Endothelial cell of hepatic sinusoid (primary cell): ENCODE measurements around the gene SAMD4B.
"Not testable (repeated sequence)": the region's sequence is repeated elsewhere in the genome, so short reads cannot be mapped to it uniquely, and the experiment has no call there.

ENCODE experiments used
- in situ Hi-C: cut with HindIII; loops from 2 replicates; pipeline ENCODE4 v1.10.0; 2017; ENCODE audit warnings: low sequenced_read_pairs

SAMD4B gene

DNA sequence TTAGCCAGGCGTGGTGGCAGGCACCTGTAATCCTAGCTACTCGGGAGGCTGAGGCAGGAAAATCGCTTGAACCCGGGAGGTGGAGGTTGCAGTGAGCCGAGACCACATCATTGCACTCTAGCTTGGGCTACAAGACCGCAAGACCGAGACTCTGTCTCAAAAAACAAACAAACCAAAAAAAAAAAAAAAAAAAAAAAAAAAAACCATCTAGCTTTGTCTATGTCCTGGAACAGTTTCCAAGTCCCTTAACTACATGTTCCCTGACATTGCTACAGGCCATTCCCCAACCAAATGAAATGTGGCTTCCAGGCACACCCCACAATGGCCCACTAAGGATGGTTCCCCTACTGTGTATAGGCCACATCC is 32.9 kb upstream of the SAMD4B start:
- in situ Hi-C loops: not testable (repeated sequence)

DNA sequence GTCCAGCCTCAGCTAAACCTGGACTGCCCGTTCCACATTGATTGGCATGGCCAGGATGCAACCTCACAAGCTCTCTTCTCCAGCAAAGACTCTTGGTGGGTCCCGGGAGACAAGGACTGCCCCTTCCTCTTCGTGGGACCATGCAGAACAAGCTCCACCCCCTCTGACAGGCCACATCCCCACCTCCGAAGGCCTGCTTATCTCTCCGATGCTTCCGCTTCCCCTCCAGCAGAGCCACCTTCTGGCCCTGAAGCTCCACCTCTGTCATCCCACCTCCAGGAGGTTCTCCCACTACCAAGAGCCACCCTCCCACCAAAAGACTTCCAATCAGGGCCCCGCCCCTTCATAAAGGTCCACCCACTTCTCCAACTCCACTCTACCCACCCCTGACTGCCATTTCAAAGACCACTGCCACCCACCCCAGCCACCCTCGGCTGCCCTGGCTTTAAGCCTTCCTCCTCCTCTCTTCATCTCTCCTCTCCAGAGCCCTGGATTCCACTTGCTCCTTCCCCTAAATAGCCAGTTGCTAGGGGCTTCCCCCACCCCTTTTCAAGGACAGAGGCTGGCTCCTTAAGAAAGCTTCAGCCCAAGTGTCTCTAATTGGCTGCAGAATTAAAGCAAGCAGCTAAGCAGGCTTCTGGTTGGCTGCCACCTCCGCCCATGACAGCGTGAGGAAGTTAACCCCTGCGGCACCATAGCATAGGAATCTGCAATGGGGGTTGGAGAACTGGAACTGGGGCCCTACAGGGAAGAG is 31.5 kb upstream of the SAMD4B start:
- in situ Hi-C loops: no loop called here

DNA sequence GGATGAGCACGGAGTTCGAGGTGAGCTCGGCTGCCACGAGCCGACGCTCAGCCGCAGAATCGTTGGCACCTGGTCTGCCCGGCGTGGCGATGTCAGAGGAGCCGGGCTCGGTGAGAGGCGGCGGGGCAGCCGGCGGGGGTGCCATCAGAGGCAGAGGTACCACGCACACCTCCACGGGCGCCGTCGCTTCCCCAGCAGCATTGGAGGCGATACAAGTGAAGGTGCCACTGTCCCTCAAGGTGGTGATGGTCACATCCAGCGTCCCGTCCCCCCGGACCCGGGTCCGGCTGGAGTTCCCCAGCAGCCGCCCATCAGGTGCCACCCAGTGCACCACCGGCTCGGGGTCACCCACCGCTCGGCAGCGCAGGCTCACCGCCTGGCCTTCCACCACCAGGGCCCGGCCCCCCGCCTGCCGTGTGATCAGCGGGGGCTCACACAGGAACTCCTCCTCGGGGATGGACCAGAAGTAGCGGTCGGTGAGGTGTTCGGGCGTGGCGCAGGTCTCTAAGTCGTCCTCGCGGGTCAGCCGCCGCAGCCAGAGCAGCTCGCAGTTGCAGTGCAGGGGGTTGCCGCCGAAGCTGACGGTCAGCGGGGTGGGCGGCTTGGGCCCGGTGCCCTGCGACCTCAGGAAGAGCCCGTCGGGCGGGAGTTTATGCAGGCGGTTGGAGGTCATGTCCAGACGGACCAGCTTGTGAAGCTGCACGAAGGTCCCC is 28.0 kb upstream of the SAMD4B start:
- in situ Hi-C loops: no loop called here

DNA sequence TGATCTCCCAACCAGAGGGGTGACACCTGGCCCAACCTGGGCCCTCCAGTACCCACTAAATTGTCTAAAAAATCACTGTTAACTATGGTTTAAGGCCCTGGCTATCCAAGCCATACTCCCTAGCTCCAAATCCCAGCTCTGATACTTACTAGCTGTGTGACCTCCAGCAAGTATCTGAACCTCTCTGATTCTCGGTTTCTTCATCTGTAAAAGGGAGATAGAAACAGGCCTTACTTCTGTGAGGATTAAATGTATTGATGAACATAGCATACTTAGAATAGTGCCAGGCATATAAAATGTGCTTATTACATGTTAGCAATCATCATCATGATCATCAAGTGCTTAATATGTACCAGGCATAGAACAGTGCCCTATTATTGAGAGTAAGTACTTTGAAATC is 26.3 kb upstream of the SAMD4B start:
- in situ Hi-C loops: no loop called here

DNA sequence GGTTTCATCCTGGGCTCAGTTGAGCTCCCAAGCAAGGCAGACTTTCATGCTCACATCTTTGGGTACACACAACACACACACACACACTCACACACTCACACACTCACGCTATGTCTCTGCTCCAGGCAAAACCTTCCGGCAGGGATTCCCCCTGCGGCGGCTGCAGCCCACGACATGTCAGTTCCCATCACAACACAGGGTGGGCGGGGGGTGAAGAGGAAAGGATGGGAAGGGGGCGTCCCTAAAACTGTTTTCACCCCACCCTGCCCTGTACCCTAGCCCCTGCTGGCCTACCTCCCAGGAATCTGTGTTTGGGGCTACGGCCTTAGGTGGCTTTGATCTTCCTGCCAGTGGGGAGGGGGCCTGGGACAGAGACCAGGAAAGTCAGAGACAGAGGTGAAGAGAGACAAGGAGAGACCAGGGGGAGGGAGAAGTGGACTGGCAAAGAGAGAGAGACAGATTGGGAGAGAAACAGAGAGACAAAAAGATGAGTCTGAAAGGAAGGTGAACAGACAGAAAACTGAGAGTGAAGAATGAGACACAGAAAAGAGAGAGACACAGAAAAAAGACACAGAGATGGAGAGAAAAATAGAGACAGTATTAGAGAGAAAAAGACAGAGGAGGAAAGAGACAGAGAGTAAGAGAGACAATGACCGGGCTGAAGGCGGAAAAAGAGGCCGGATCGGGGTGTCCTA is 25.4 kb upstream of the SAMD4B start:
- in situ Hi-C loops: no loop called here

DNA sequence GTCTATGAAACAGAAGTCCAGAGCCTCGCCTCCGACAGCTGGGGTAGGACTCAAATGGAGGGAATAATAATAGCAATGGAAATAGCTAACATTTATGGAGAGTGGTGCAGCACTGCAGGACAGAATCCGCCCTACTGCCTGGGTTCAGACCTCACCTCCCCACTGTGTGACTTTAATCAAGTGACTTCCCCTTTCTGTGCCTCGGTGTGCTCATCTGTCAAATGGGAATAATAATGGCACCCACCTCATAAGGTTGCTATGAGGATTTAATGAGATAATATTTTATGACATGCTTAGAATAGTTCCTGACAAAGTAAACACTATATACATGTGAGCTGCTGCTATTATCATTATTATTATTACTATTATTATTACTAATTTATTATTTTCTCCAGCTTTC is 24.7 kb upstream of the SAMD4B start:
- in situ Hi-C loops: no loop called here

DNA sequence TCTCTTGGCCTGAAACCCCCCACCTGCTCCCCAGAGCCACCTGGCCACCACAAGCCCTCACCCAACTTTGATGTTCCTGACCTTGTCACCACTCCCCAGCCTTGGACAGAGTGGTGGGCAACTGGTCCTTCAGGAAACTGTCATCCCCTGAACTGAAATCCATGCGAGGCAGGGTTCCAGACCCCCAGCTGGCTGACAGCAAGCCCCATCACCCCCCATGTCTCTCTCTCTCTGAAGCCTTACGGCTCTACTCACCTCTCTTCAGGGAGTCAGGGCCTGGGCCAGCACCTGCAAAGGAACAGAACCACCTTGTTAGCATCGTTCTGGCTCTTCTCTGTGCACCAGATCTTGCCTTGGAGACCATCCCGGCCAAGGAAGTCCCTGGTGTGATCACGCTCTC is 24.1 kb upstream of the SAMD4B start:
- in situ Hi-C loops: no loop called here

DNA sequence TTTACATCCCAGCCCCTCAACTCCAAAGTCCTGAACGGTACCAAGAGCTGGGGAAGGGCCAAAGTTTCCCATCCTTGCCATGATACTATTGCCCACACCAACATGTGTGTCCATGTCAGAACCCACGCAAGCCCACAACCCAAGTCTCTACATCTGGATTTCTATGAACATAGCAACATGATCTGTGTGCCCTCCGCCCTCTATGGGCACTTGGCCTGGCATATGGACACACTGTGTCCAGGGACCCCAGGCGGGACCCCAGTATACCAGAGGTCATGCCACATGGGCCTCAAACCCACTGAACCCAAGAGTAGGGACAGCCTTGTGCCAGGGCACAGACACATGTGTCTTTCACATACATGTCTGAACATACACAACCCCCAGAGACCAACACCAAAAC is 23.5 kb upstream of the SAMD4B start:
- in situ Hi-C loops: no loop called here

DNA sequence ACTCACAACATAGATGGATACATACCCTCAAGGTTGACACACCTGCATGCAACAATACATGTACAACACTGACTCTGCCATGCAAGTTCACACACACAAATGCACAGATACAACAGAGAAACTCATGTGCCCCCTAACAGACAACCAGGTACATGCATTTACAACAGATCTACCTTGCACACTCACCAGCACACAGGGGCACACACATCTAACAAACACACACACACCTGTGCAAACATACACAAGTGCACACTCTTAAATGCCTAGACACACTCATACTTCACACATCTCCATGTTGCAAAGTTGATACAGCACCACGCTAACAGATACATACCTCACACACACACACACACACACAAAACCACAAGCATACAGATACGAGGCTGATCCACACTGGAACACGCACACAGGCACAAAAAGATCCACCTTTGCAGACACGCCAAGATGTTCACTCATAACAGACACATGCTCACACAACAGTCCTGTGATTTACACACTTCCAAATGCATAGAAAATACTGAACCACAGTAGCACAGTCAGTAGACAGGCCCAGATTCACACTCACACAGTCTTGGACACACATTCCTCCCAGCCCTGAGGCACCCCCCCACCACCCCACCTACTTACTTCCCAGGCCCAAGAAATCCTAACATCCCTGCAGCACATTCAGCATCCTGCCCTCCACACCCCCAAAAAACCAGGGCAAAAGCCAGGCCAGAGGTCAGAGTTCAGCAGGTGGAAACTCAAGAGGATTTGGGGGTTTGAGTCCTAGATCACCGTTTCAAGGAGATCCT is 22.9 kb upstream of the SAMD4B start:
- in situ Hi-C loops: no loop called here

DNA sequence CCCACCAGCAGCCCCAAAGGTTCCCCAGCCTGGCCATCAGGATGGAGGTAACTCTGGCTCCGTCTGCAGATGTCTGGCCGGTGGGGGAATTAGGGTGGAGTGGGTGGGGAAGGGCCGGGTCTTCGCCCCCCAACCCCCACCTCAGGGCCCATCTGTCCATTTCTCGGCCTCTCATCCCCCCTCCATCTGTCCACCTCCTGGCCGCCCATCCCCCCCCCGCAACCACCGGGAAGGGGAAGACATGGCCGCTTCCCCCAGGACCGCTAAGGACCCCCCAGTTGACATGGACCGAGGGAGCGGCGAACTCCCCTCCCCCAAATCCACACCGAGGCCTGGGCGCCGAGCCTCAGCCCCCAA is 22.4 kb upstream of the SAMD4B start:
- in situ Hi-C loops: no loop called here

DNA sequence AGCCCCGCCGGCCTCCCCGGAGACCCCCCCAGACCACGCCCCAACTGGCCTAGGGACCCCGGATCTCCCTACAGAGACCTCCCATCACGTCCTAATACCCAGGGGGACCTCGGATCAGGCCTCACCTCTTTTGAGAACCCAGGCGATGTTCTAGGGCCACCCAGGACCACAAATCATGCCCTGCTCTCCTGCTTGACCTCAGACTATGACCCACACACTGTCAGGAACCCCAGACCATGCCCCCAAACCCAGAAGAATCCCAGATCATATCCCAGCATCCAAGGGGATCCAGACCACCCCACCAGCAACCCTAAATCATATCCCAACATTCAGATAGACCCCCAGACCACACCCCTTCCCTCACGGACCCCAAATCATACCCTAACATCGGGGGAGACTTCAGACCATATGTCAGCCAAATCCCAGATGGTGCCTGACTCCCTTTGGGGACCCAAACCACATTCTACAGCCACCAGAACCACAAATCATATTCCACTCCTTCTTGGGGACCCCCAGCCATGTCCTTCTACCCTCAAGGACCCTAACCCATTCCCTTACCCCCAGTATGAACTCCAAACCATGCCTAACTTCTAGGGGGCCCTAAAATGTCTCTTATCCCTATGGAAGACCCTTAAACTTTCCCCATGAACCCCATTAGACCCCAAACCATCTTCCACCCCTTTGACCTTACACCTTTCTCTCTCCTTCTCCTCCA is 20.9 kb upstream of the SAMD4B start:
- in situ Hi-C loops: no loop called here

DNA sequence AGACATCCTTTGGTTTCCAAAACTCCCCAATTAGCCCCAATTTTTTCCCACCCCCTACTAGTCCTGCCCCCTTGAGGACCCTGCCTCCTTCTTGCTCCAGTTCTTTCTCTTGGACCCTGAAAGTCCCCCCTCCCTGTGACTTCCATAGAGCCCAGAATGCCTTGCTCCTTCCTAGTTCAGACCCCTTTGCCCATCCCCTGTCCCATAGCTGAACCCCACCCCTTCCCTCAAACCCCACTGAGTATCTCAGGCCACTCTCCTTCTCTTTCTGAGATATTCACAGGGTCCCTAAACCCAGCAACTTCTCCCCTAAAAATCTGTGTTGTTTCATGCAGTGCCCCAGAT is 20.4 kb upstream of the SAMD4B start:
- in situ Hi-C loops: no loop called here

DNA sequence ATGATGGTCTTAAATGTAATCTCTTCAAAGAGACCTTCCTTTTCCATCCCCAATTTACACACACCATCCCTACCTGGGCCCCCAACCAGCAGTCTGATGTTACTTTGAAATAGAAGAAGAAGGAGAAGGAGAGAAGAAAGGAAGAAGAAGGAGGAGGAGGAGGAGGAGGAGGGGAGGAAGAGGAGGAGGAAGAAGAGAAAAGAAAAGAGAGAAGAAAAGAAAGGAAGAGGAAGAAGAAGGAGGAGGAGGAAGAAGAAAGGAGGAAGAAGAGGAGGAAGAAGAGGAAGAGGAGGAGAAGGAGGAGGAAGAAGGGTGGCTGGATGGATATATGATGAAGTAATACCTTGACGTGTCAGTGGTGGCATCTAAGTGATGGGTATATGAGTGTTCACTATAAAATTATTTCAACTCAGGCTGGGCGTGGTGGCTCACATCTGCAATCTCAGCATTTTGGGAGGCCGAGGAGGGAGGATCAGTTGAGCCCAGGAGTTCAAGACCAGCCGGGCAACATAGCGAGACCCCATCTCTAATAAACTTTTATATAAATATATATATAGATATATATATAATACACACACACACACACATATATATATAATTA is 17.9 kb upstream of the SAMD4B start:
- in situ Hi-C loops: no loop called here

DNA sequence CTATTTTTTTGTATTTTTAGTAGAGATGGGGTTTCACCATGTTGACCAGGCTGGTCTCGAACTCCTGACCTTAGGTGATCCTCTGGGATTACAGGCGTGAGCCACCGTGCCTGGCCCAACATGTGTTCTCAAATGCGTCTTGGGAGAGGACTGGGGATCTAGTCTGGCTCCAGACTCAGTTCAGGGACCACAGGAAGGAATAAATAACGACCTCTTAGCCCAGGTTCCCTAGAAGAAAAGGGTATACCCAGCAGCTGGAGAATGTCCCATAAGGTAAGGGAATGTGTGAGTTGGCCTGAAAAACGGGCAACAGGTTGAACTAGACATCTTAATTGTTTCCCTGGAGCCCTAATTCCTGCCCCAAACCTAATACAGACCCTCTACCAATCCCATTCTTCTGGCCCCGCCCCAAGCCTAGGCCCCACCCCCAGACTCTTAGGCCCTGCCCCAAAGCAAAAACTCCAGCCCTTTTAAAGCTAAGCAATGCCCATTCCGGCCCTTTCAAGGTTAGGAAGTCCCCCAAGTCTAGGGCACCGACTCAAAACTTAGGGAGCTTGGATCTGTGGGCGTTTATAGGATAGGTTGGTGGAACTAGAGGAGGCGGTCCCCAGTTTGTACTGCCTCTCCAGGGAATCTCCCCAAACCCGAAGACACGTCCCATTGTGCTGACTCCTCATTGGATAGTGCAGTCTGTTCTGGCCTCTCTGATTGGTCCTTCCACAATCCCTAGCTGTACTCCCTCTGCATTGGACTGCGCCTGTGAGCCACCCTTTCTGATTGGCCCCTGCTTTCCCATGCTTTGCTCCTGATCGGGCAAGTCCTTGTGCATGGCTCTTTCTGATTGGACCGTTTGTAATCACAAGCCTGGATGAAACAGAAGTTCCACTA is 16.2 kb upstream of the SAMD4B start:
- in situ Hi-C loops: no loop called here

DNA sequence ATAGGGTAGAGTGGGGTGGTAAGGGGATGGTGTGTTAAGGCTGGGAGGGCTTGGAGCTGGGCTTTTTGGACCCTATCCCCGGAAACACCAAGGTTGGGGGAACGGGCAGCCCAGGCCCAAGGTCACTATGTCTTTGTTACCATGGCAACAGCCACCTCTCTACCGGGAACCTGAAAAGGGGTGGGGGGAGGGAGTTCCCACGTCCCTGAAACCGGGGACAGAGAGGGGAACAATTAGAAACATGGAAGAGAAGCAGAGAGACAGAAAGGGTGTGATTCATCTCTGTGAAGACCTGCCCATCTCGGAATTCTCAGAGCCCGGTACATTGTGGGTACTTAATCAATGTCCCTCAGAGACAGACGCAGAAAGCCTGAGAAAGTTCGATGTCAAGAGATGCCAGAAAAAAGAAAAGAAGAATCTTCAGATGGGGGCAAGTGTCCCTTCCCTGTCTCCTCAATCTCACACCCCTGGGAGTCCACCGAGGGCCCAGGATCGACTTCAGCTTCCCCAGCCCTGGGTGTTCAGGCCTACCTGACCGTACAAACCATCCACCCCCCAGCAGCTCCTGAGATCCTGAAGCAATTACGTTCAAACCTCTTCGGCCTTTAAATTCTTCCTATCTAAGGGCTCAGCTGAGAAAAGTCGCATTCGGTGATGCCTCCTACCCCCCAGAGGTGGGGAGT is 14.7 kb upstream of the SAMD4B start:
- in situ Hi-C loops: no loop called here

DNA sequence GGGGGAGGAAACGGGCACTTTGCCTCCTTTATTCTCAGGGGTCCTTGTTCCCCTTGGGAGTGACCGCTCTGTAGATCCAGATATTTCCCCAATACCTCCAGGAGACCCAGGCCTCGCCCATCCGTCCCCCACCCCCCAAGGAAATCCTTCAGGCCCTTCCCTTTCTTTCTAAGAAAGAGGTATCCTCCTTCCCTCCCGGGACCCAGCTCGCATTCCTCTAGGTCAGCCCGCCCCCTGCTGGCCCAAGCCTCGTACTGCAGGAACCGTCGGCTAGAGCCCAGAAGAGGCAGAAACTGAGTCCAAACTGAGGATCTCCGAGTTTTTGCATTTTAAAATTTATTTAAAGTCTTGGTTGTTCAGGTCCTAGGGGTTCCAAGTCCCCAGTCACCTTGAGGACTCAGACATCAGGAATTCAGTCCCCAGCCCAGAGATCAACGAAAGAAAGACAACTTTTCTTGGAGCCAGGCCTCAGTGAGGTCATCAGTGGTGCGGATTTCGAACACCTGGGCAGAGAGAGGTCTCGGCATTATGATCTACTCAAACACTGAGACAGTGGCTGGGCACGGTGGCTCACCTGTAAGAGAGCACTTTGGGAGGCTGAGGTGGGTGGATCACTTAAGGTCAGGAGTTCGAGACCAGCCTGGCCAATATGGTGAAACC is 14.0 kb upstream of the SAMD4B start:
- in situ Hi-C loops: no loop called here

DNA sequence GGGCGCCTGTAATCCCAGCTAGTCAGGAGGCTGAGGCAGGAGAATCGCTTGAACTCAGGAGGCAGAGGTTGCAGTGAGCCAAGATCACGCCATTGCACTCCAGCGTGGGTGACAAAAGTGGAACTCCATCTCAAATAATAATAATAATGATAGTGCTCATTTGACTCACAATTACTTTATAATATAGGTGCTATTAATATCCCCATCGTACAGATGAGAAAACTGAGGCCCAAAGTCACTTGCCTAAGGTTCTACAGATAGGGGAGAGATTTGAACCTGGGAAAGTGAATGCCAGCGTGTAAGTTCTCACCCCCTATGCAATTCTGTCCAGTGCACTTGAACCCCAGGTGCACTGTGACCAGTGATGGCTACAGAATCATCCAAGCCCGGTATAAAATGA is 12.3 kb upstream of the SAMD4B start:
- in situ Hi-C loops: no loop called here

DNA sequence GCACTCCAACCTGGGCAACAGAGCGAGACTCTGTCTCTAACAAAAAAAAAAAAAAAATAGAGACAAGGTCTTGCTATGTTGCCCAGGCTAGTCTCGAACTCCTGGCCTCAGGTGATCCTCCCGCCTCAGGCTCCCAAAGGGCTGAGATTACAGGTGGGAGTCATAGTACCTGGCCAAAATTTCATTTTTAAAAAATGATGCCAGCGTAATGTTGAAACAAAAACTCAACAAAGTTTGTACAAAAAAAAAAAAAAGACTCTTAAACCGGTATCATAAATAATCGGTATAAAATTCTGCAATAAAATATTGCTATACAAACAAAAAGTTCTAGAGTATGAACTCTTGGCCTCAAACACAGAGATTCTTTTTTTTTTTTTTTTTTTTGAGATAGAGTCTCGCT is 9.9 kb upstream of the SAMD4B start:
- in situ Hi-C loops: no loop called here
